HG03558 (cell line): ENCODE data around the gene ZNF497.

Source experiments
- ATAC-seq: cut with Tn5 transposase; IDR thresholded peaks from one replicate; pipeline ENCODE4 v1.9.1; 2021; ENCODE audit warnings: moderate number of reproducible peaks; ENCODE audit not compliant: unreplicated experiment; ENCODE audit errors: extremely low read depth

Gene ZNF497

DNA sequence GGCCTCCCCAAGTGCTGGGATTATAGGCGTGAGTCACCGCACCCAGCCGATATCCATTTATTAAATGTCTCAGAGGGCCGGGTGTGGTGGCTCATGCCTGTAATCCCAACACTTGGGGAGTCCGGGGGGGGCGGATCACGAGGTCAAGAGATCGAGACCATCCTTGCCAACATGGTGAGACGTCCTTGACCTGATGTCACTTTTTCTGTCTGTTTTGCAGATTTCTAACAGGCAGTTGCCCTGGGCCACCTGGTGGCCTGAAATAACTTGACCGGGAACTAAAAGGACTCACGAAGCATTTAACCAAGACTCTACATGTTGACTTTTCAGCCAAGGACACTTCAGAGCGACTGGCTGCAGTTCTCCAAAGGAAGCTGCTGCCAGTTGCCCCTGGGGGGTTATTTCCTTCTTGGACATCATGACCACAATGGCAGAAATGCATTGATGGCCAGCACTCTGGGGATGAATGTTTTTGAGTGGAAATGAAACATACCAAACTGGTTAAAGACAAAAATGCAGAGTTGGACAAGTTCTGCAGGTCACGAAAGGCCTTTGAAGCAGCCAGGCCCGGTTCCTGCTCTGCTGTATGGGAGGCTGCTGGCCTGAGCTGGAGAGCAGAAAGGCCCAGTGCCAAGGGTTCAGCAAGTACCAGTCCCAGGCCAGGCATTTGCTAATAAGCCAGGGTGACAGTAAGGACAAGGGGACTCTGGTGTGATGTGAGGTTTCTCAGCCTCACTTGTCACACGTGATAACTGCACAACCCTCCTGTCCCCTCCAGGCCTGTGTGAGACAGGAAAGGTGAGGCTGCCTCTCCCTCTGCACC, 10.0 kb upstream of the ZNF497 start:
- no peak for ATAC-seq

DNA sequence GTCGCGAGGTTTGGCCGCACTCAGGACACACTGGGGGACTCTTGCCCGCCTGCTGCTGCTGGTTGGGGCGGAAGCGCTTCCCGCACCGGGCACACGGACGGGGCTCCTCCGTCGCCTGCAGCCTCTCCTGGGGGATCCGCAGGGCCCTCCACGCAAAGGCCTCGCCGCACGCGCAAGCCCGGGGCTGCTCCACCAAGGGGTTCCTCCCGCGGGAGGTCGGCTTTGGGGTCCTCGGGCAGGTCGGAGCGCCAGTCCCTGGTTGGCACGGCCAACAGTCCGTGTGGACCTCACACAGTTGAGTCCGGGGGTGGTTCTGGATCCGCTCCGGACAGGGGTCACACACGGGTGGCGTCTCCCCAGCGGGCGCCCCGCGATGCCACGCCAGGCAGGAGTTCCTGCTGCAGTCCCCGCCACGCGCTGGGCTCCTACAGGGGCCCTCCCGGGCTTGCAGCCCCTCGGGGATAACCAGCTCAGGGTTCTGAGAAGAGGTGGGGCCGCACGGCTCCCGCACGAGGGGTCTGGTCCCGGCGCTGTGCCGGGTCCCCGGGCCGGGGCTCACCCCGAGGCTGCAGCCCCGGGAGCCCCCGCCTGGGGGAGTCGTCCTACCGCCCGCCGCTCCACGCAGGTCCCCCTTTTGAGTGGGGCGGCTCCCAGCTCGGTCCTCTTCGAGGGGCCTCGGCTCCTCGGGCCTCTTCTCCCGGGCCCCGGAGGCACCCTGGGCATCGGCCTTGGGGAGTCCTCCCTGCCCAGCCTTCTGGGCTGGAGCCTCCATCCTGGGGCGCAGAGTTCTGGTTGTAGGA, 6.2 kb upstream of the ZNF497 start:
- no peak for ATAC-seq

DNA sequence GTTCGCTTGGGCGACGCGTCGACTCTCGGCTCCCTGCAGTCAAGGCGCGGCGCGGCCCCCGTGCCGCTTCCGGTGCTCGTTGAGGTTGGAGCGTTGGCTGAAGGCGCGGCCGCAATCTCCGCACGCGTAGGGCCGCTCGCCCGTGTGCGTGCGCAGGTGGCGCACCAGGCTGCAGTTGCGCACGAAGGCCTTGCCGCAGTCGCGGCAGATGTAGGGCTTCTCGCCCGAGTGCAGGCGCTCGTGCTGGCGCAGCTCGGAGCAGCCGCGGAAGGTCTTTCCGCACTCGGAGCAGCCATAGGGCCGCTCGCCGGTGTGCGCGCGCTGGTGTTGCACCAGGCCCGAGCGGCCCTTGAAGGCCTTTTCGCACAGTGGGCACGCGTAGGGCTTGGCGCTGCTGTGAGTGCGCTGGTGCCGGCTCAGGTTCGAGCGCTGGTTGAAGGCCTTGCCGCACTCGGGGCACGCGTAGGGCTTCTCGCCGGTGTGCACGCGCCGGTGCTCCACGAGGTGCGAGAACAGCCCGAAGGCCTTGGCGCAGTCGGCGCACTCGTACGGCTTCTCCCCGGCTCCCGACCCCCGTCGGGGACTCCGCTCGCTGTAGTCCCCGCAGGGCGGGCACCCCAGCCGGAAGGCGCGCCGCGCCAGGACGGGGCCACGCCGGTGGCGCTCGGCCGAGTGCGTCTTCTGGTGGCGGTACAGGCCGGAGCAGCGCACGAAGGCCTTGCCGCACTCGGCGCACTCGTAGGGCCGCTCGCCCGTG, 5.3 kb upstream of the ZNF497 start:
- ATAC-seq: no peak

DNA sequence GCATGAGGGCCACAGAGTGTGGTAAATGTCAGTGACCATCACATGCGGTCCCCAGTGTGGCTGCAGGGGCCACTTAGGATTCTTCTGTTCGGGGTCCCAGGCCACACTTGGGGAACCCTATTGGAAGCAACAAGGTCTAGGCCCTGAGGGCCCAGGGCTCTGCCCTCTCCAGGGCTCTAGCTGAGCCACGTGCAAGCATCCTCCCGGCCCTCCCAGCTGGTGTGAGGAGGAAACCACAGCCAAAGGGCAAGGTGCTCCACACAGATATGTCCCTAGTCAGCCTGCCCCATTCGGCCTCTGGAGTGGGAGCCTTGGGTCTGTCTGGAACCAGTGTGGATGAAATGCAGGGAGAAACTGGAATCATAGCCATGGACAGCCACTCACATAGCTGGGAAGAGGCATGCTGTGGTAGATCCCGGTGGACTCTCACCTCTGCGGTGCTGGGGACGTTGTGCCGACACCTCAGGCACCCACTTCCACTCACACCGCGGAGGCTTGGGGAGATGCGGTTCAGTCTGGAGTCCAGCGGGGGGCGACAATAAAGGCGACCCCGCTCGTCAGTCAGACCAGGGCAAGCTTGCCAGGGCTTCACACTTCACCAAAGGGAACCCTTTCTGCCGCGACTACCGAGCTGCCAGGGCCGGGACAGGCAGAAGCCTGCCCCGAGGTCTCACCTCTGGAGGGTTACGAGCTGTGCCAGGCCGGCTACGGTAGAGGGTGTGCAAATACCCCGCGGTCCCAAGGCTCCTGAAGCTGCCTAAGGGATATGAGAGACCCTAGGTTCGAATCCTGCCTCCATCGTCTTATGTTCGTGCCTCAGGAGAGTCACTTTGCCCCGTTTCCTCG, 4.3 kb upstream of the ZNF497 start:
- ATAC-seq: no peak

DNA sequence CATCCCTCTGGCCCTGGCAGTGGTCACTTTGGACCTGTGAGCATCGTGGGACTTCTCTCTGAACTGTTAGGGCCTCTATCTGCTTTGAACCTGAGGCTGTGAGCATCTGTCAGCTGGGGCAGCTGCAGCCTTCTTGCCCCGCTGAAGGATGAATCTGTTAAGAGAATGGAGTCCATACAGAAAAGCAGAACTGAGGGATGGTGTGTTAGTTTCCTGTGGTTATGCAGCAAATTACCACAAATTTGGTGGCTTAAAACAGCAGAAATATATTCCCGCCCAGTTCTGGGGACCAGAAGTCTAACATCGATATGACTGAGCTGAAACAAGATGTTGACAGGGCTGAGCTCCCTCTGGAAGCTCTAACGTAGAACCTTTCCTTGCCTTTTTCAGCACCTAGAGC, 1.6 kb upstream of the ZNF497 start:
- ATAC-seq: no peak

DNA sequence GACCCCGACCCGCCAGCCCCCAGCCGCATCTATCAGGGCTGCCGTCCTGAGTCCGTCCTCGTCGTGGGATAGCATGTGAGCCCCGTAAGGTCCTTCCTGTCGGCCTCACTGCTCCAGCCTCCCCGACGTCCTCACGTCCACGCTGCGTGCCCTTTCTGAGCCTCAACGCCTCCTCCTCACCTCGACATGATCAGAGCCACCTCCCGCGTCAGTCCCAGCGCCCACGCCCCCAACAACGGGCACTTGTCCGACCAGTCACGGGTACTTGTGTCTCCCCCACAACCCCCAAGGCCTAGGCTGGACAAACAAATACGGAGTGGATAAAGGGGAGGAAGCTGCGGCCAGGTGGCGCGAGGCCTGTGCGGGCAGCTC, 665 bp downstream of the ZNF497 start:
- no peak for ATAC-seq

DNA sequence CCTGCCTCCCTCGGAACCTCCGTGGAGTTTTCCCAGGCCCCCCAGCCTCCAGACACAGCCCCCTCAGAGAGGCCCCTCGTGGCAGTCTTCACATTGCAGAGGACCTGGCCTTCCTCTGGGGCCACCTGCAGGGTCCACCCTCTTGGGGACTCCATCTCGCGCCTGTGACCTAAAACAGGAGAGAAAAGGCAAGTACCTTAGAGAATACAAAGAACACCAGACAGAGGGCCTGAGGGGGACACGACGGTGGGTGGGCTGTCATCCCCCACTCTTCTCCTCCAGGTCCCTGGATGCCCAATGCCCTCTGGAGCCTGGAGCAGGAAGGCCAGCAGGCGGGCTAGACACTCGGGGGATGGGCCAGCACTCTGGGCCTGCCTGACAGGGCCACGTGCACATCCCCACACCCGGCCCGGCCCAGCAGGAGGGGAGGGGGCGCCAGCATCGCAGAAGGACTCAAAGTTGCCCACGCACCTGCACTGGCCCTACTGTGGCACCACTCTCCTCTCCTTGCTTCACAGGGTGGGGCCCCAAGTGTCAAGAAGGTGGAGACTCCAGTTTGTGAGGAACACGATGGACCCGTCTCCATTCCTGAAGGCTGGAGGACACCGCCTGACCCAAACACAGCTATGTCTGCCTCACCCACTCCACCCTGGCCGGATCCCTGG, 4.9 kb downstream of the ZNF497 start:
- no peak for ATAC-seq

DNA sequence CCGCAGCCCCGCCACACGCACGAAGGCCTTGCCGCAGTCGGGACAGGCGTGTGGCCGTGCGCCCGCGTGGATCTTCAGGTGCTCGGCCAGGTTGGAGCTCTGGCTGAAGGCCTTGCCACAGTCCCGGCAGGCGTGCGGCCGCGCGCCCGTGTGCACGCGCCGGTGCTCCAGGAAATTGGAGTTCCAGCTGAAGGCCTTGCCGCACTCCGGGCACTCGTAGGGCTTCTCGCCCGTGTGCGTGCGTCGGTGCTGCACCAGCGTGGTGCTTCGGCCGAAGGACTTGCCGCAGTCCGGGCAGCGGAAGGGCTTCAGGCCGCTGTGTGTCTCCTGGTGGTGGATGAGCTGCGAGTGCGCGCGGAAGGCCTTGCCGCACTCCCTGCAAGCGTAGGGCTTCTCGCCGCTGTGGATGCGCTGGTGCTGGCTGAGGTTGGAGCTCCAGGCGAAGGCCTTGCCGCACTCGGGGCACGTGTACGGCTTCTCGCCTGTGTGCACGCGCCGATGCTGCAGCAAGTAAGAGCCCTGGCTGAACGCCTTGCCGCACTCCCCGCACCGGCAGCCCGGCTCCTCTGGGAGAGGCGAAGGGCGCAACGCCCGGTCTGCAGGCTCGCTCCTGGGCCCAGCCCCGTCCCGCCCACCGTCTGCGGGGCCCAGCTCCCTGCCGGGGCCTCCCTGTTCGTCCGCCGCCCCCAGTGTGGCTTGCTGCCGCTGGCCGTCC, 5.6 kb downstream of the ZNF497 start:
- no peak for ATAC-seq

DNA sequence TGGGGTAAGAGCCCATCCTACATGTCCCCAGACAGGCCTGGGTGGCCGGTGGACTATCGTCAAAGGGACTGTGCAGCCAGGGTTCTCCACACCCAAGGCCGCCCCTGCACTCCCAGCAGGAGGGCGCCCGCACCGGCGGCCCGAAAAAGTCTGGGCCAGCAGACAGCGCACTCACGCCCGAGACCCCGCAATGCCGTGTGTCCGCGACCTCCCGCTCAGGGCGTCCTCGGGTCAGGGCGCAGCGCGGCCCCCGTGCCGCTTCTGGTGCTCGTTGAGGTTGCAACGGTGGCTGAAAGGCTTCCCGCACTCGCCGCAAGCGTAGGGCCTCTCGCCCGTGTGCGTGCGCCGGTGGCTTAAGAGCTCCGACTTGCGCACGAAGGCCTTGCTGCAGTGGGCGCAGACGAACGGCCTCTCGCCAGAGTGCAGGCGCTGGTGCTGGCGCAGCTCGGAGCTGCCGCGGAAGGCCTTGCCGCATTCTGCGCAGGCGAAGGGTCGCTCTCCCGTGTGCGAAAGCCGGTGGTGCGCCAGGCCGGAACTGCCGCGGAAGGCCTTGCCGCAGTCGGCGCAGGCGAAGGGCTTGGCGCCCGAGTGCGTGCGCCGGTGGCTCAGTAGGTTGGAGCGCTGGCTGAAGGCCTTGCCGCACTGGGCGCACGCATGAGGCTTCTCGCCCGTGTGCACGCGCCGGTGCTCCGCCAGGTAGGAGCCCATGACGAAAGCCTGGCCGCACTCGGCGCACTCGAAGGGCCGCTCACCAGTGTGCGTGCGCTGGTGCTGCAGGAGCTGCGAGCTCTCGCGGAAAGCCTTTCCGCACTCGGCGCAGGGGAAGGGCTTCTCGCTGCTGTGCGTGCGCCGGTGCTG, 6.4 kb downstream of the ZNF497 start:
- ATAC-seq: no peak

DNA sequence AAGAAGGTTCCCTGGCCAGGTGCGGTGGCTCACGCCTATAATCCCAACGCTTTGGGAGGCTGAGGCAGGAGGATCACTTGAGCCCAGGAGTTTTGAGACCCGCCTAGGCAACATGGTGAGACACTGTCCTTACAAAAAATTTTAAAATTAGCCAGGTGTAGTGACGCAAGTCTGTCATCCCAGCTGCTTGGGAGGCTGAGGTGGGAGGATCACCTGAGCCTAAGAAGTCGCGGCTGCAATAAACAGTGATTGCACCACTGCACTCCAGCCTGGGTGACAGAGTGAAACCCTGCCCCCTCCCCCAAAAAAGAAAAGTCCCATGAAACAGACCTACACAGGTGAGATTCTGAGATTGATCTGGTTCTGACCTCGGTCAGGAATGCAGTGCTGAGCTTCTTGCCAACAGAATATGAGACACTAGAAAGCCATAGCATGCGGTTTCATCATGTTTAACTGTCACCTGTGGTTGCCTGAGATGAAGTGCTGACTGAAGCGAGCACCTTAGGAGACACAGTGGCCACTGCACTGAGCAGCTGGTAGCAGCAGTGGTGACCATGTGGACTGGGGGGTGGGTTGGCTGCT, 7.2 kb downstream of the ZNF497 start:
- no peak for ATAC-seq

DNA sequence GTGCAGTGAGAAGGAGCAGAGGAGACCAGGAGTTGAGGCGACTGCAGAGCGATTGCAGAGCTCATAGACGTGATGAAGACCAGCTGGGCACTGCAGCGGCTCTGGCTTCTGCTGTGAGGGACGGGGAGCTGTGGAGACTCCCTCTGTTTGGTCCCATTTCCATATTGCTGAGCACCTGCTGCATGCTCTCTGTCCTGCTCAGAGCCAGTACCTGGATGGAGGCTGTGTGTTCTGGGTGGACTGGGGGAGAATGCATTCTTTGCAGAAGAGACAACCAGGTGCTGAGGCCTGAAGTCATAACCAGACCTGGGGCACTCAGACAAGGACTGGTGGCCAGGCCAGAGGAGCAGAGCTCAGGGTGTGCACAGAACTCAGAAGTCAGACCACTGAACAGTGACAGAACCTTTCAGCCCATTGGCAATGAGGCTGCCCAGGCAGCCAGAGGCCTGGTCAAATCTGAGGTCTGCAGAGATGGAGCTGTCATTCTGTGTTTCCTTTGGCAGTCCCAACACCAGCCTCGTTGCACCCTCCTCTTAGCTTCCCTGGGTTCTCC, 8.0 kb downstream of the ZNF497 start:
- ATAC-seq: no peak

DNA sequence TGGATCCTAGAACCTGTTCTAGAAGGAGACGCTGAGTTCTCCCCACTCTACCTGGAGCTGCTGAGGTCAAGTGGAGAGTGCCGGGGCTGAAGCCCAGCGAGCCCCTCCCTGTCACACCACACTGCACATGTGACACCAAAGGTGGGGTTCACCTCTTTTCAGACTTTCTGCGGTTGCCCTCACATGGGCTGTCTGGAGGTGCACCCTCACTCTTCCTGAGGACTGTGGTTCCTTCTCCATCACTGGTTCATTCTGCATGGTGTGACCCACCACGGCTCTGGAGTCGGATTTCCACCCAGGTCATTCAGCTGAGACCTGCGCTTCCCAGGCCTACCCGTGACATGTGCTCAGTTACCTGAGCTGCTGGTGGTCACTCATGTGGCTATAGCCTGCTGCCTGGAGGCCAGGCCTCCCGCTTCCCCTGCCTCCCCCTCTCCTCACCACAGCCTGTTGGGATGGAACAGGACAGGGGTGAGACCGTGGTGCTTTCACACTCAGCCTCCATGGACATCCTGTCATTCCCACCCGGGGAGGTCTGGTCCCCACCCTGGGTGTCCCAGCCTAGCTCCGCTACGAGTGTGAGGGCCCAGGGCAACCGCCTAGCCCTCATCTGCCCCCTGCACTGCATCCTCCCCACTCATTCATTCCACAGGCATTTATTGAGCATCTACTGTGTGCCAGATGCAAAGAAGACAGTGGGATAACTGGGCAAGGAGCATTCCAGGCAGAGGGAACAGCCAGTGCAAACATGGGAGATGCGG, 8.7 kb downstream of the ZNF497 start:
- no peak for ATAC-seq

DNA sequence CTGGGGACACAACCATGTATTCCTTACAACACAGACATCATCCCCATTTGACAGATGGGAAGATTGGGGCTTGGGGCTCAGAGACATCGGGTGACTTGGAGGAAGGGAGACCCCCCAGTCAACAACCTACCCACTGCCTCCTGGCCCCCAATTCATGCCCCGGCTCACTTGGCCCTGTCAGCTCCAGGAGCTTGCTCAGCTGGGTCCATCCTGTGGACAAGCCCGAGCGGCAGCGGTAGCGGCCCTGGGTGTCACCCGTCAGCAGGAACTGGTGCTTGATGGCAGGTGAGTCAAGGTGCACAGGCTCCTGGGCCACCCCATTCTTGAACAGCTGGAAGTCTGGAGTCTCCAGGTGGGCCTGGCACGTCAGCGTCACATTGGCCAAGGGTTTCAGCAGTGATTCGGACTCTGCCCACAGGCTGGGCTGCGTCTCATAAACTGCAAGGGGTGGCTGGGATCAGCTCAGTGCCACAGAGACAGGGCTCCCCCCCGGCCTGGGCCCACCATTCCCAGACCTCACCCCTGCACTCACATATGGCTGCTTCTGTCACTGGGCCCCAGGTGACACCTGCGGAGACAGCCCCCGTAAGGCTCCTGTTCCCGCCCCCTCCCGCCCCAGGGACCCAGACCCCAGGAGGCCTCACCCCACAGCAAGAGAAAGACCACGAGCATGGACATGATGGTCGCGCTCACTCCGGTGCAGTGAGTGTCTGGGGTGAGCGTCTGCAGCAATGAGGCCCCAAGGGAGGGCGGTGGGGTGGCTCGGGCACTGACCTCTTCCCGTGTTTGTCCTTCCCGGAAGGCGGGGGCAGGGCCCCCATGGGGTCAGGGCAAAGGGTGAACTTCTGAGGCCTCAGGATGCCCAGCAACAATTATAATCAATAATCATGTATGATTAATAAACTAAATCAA, 9.5 kb downstream of the ZNF497 start, which contains the start of gene A1BG:
TSS of gene A1BG (minus strand) at position 733 of the 912 bp plus-strand sequence. CDS start at position 678, 55 bp downstream.
- ATAC-seq: no peak

DNA sequence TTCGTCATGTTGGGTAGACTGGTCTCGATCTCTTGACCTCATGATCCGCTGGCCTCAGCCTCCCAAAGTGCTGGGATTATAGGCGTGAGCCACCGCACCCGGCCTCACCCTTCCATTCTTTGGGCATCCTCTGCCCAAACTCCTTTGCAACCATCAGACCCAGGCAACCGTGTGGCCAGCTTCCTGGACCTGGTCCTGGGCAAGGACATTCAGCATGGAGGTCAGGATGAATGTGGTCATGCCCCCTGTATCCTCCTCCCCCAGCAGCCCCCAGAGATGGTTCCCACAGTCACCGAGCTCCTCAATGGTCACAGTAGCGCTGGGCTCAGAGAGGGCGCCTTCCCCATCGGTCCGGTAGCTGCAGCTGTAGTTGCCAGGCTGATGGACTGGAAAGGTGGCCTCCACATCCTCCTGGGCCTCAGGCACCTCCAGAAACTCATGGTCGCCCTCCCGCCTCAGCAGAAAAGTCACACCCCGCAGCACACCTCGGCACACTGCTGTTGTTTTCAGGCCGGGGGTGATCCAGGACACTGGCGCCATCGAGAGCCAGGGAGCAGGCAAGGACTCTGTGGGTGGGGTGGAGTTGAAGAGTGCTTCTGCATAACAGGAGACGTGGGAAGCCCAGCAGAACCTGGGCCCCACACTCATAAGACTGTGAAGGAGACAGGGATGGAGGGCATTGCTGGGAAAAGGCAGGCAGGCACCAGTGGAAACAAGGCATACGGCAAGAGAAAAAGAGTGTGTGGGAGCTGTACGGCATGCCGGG, 10.4 kb downstream of the ZNF497 start:
- ATAC-seq: no peak

DNA sequence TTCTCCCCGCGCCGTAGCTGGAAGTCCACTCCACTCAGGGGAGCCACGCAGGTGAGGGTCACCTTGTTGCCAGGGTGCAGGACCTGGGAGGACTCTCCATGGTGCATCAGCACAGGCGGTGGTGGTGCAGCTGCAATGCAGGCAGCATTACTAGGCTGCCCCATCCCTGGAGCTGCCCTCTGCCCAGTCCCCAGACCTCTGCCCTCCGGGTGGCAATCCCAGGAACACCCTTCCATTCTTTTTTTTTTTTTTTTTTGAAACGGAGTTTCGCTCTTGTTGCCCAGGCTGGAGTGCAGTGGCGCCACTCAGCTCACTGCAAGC, 11.0 kb downstream of the ZNF497 start:
- no peak for ATAC-seq
